Rectal smooth muscle tissue (tissue), 1 donor: ENCODE results near the gene KDM4D.

ENCODE experiments used
- H3K27ac ChIP-seq: one replicate; pipeline ENCODE4 v1.7.0; 2013; ENCODE audit warnings: low read depth, low read length, inconsistent platforms
- H3K27me3 ChIP-seq: one replicate; pipeline ENCODE4 v1.7.0; 2013; ENCODE audit warnings: low read length; ENCODE audit not compliant: control insufficient read depth, insufficient read depth
- H3K36me3 ChIP-seq: one replicate; pipeline ENCODE4 v1.7.0; 2013; ENCODE audit warnings: low read length; ENCODE audit not compliant: control insufficient read depth, insufficient read depth
- H3K4me1 ChIP-seq: one replicate; pipeline ENCODE4 v1.7.0; 2013; ENCODE audit warnings: low read length; ENCODE audit not compliant: control insufficient read depth, insufficient read depth
- H3K4me3 ChIP-seq: one replicate; pipeline ENCODE4 v1.7.0; 2013; ENCODE audit warnings: low read length
- H3K9ac ChIP-seq: one replicate; pipeline ENCODE4 v1.7.0; 2013; ENCODE audit warnings: low read length

KDM4D gene

DNA sequence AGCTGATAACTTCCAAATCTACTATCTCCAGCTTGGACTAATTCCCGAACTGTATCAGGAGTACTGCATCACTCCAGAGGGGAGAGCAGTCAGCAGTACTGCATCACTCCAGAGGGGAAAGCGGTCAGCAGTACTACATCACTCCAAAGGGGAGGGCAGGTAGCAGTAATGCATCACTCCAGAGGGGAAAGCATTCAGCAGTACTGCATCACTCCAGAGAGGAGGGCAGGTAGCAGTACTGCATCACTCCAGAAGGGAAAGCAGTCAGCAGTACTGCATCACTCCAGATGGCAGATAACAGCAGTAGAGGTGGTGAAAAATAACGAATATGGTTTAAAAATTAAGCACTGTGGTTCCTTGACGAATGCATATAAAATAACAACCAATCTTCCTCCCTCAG lies 8.6 kb upstream of the KDM4D start:
- Histone ChIP-seq H3K27ac (no peak overlapping the region), H3K36me3 (peaks cover 19% of the 10 kb centered on the region), H3K4me3 (no peak overlapping the region), H3K9ac (no peak overlapping the region), H3K27me3 (no peaks in the 10 kb centered on the region), H3K4me1 (no peaks in the 10 kb centered on the region)

DNA sequence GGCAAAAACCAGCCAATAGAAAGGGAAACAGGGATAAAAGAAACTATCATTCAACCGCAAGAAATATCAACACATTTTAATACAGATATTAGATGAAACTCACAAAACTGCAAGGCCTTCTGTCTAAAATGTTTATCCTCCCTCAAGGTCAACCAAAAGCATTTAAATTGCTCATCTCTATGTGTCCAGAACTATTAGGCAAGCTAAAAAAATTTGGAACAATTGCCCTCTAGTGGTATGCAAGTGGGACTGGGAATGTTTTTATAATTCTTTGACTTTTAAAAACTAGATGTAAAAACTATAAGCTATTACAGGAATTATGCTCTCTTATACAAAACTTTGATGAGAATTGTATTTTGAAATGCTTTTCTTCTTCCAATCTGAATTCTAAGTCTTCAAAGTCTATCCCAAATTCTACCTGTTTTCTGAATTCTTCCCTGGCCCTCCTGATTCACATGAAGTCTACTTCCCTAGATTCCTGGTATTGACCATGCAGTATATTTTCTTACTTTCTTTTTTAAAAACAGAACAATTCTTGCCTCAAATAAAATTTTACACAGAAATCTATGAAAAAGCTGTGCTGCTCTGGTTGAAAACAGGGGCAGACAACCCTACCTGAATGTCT lies 5.1 kb upstream of the KDM4D start:
- Histone ChIP-seq H3K4me1 (peaks cover 7% of the 10 kb centered on the region), H3K27ac (no peak overlapping the region), H3K4me3 (no peak overlapping the region), H3K27me3 (no peaks in the 10 kb centered on the region), H3K36me3 (peaks cover 23% of the 10 kb centered on the region), H3K9ac (no peak overlapping the region)

DNA sequence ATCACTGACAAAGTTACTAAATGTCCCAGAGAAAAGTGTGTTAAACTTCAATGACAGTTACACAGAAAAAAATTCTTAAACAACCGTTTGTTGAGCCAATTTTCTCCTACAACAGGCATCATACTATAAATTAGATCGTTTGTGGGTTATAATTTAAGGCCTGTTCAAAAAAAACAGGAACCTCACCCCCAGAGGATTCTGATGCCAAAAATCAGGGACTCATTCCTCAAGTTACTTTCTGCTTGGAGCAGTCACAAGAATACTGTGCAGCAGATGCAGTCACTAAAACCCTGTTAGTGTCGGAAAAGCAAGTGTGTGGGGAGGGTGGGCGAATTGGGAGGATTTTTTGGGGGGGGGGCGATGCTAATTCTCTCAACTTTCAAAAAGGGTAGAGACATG lies 810 bp upstream of the KDM4D start:
- Histone ChIP-seq H3K27ac (no peak overlapping the region), H3K27me3 (no peaks in the 10 kb centered on the region), H3K4me3 (peak overlapping the region; percentile 85), H3K9ac (peak overlapping the region; percentile 84), H3K36me3 (peaks cover 15% of the 10 kb centered on the region), H3K4me1 (peaks cover 7% of the 10 kb centered on the region)

DNA sequence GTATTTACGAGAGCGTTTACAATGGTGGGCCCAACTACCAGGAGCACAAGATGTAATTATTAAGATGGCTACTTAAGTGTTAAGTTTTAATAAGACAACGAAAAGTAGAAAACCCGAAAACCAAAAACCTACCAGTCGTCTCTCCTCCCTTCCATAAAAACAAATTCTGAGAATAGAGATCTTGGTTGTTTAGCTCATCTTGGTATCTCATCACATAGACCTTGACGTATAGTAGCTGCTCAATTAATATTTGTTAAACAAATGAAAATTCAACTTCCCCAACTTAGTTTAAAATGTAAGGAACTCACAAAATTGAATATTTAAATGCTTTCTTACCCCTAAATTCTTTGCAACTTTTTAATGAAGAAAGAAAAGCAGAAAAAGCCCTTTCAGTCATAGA lies 669 bp downstream of the KDM4D start:
- Histone ChIP-seq H3K36me3 (peaks cover 11% of the 10 kb centered on the region), H3K9ac (no peak overlapping the region), H3K27me3 (no peaks in the 10 kb centered on the region), H3K4me3 (peak overlapping the region; percentile 85), H3K4me1 (peaks cover 7% of the 10 kb centered on the region), H3K27ac (no peak overlapping the region)

DNA sequence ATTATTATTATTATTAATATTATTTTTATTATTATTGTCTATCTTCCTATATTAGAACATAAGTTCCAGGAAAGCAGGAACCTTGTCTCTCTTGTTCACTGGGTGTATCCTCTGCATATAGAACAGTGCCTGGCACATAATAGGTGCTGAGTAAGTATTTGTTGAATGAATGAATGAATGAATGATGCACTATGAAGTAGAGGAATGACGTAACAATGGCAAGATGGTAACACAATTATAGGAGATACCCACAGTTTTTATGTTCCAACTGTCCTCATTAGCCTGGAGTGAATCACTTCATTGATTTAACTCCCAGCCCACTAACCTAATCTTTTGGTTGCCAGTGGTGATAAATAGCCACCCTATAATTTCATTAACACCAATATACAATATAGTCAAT lies 2.1 kb downstream of the KDM4D start:
- no peaks in the 10 kb centered on the region for H3K27me3 ChIP-seq
- peaks cover 3% of the 10 kb centered on the region for H3K36me3 ChIP-seq
- H3K4me1 ChIP-seq, result peaks cover 7% of the 10 kb centered on the region
- no peak overlapping the region for H3K27ac ChIP-seq
- H3K4me3 ChIP-seq, result no peak overlapping the region
- no peak overlapping the region for H3K9ac ChIP-seq

DNA sequence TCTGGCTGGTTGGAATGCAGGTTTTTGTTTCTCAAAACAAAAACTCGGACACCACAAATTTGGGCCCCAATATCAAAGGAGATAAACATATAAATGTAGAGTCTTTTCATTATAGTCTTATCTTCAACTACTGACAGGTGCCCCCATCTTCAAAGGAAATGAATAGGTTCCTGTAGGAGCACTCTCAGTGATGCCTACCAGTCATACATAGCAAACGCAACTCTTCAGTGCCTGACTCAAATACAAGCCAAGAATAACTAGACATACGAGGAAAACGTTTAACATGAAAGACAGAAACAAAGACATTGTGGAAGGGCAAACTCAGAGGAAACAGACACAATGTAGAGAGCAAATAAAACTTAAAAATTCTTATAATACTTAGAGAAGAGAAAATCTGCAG lies 13.9 kb downstream of the KDM4D start:
- H3K4me1 ChIP-seq, result no peaks in the 10 kb centered on the region
- no peak overlapping the region for H3K9ac ChIP-seq
- H3K4me3 ChIP-seq, result no peak overlapping the region
- H3K27ac ChIP-seq, result no peak overlapping the region
- H3K36me3 ChIP-seq, result no peaks in the 10 kb centered on the region
- no peaks in the 10 kb centered on the region for H3K27me3 ChIP-seq

DNA sequence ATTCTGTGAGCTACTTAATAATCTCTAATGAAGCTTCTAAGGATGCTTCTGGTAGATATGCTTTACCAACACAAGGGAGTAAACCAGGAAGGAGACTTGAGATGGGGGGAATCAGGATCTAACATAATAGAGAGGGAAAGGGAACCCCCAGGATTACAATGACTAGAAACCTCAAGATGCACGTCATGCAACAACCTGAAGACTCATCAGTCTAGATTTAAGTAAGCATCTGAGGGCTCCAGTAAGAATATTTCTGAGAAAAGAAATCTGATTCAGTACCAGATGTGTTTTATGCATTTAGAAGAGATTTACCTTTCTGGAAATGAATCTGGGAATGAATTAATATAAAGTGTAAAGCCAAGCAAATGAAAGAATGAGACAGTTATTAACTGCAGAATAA lies 15.2 kb downstream of the KDM4D start:
- Histone ChIP-seq H3K4me1 (no peaks in the 10 kb centered on the region), H3K9ac (no peak overlapping the region), H3K27ac (no peak overlapping the region), H3K27me3 (no peaks in the 10 kb centered on the region), H3K4me3 (no peak overlapping the region), H3K36me3 (no peaks in the 10 kb centered on the region)

DNA sequence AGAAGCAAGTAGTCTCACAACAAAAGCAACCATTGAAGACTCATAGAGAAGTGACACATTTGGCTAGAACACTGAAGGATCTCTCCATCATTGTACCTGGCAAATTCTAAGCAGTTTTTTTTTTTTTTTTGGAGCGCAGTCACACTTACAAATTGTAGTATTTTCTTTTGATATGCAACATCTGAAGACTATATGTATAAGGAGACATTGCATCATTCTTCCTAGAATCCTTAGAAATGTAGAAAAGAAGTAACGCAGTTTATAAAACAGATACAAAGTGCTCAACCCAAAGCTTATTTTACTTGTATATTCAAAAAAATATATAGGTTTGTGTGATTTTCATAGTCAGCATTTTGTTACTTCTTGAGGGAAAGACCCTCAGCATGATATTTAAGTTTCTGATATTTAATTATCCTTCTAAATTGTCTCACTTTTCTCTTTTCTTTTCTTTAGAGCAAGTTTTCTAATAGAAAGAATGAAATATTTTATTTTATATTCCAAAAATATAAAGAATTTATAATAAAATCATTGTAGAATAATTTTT lies 20.0 kb downstream of the KDM4D start:
- Histone ChIP-seq H3K4me3 (no peak overlapping the region), H3K27me3 (no peaks in the 10 kb centered on the region), H3K4me1 (no peaks in the 10 kb centered on the region), H3K9ac (no peak overlapping the region), H3K27ac (no peak overlapping the region), H3K36me3 (no peaks in the 10 kb centered on the region)

DNA sequence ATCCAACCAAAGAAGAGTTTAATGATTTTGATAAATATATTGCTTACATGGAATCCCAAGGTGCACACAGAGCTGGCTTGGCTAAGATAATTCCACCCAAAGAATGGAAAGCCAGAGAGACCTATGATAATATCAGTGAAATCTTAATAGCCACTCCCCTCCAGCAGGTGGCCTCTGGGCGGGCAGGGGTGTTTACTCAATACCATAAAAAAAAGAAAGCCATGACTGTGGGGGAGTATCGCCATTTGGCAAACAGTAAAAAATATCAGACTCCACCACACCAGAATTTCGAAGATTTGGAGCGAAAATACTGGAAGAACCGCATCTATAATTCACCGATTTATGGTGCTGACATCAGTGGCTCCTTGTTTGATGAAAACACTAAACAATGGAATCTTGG lies 23.9 kb downstream of the KDM4D start:
- H3K4me1 ChIP-seq, result no peaks in the 10 kb centered on the region
- H3K4me3 ChIP-seq, result no peak overlapping the region
- no peaks in the 10 kb centered on the region for H3K36me3 ChIP-seq
- no peak overlapping the region for H3K27ac ChIP-seq
- no peak overlapping the region for H3K9ac ChIP-seq
- H3K27me3 ChIP-seq, result no peaks in the 10 kb centered on the region

DNA sequence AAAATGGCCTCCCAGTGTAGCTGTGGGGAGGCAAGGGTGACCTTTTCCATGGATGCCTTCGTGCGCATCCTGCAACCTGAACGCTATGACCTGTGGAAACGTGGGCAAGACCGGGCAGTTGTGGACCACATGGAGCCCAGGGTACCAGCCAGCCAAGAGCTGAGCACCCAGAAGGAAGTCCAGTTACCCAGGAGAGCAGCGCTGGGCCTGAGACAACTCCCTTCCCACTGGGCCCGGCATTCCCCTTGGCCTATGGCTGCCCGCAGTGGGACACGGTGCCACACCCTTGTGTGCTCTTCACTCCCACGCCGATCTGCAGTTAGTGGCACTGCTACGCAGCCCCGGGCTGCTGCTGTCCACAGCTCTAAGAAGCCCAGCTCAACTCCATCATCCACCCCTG lies 24.8 kb downstream of the KDM4D start:
- Histone ChIP-seq H3K27me3 (no peaks in the 10 kb centered on the region), H3K4me3 (no peak overlapping the region), H3K27ac (no peak overlapping the region), H3K9ac (no peak overlapping the region), H3K4me1 (no peaks in the 10 kb centered on the region), H3K36me3 (no peaks in the 10 kb centered on the region)

DNA sequence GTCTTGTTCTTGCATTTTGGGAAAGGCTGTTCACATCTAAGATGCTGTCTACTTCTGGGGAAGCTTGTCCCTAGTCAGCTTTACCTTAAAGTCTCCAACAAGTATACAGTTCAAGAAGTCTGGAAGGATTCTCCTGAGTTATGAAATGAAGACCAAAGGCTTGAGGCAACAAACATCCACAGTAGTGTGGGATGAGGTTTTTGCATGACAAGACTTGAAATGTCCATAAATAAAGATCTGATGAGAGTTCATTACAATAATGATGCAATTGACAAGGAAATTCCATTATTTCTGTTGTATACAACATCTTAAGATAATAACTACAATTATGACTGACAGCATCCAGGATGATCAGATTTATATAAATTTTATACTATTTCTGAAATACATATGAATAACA lies 30.2 kb downstream of the KDM4D start:
- no peak overlapping the region for H3K4me3 ChIP-seq
- no peaks in the 10 kb centered on the region for H3K36me3 ChIP-seq
- no peak overlapping the region for H3K27ac ChIP-seq
- no peak overlapping the region for H3K9ac ChIP-seq
- H3K4me1 ChIP-seq, result no peaks in the 10 kb centered on the region
- no peaks in the 10 kb centered on the region for H3K27me3 ChIP-seq

DNA sequence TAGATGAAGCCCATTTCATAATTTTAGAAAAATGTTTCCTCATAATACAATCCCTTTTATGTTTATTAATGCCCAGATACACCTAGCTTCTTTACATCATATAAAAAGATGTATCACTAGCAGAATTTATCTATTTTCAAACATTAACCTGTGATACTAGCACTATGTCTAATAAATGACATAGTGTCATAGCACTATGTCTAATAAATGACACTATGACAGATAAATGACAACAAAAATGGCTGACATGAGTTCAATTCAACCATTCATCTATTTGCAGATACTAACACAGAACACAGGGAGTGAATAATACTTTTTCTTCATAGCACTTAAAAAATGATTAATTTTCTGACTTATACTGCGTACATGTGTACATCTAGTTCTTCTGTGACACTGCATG lies 32.1 kb downstream of the KDM4D start:
- H3K36me3 ChIP-seq, result no peaks in the 10 kb centered on the region
- H3K27ac ChIP-seq, result no peak overlapping the region
- H3K9ac ChIP-seq, result no peak overlapping the region
- no peak overlapping the region for H3K4me3 ChIP-seq
- H3K27me3 ChIP-seq, result no peaks in the 10 kb centered on the region
- H3K4me1 ChIP-seq, result no peaks in the 10 kb centered on the region

DNA sequence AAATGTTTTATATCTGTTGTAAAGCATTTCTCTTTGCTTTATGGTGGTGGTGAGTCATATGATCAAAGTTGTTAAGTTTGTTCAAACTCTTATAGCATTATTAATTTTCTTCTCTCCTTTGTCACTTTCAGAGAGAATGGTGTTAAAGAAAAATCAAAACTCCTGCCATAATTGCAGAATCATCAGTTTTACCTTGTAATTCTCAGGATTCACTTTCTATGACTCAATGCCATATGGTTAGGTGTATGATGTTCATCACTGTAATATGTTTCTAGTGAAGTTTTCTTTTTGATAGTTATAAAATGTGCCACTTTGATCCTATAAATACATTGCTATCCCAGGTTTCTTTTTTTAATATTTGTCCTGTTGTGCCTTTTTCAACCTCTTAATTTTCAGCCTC lies 37.9 kb downstream of the KDM4D start:
- Histone ChIP-seq H3K4me3 (no peak overlapping the region), H3K9ac (no peak overlapping the region), H3K4me1 (no peaks in the 10 kb centered on the region), H3K27ac (no peak overlapping the region), H3K36me3 (no peaks in the 10 kb centered on the region), H3K27me3 (no peaks in the 10 kb centered on the region)
